Left lung (tissue), 10 donors: ENCODE data around the gene VPS13D. TPM values are rescaled to one million over a fixed set of nuclear protein-coding genes. Genes with fewer than 3 reads are reported as not detected.

Experiments
- ATAC-seq: fragments of 200-7000 bp; cut with Tn5 transposase; one replicate; pipeline ENCODE4 v1.9.1; 2020; ENCODE audit warnings: moderate library complexity
- DNase-seq, 4 donors: peaks; one replicate each; pipeline ENCODE4 v3.0.0-alpha.2; 2013 to 2020
- H3K27ac ChIP-seq, 2 donors: fragments of 200-600 bp; sonication (generic) in 1 of 2; one replicate each; pipeline versions ENCODE4 v1.5.0 to v1.8.0; 2020 to 2021
- H3K27me3 ChIP-seq, 2 donors: fragments of 200-600 bp; sonication (generic) in 1 of 2; one replicate each; pipeline versions ENCODE4 v1.5.0 to v1.8.0; 2020 to 2021
- H3K36me3 ChIP-seq, 2 donors: fragments of 200-600 bp; sonication (generic) in 1 of 2; one replicate each; pipeline versions ENCODE4 v1.5.0 to v1.8.0; 2020 to 2021
- H3K4me1 ChIP-seq, 2 donors: fragments of 200-600 bp; one replicate each; pipeline ENCODE4 v1.8.0; 2021
- H3K4me3 ChIP-seq, 2 donors: fragments of 200-600 bp; sonication (generic) in 1 of 2; one replicate each; pipeline versions ENCODE4 v1.5.0 to v1.8.0; 2020 to 2021; ENCODE audit warnings: mild to moderate bottlenecking in 1 of 2
- H3K9me3 ChIP-seq, 2 donors: fragments of 200-600 bp; sonication (generic) in 1 of 2; one replicate each; pipeline versions ENCODE4 v1.5.0 to v1.8.0; 2020 to 2021
- CTCF ChIP-seq, 2 donors: fragments of 200-600 bp; sonication (generic) in 1 of 2; IDR thresholded peaks; one replicate each; pipeline versions ENCODE4 v1.5.0 to v1.8.0; 2021; ENCODE audit warnings: antibody characterized with exemption in 2 of 2
- intact Hi-C, 2 donors: fragments of 100-400 bp; cut with DNase I; formaldehyde crosslinking; loops; one replicate each; pipeline versions ENCODE4 v1.11.2 to v1.14.2; 2022
- polyA plus RNA-seq, 6 donors: library from polyadenylated mRNA; unstranded; fragments of 120-200 nt; gene quantifications; one replicate each; pipeline ENCODE4 v1.2.1, GENCODE V29; 2013; ENCODE audit not compliant: insufficient read length in 6 of 6
- total RNA-seq, 2 donors: library from RNA; stranded (reverse); fragmentation: NEBNext Ultra II Directional; extraction: Animal tissue kit (Norgen Biotek cat#: 25700); gene quantifications; one replicate each; pipeline ENCODE4 v1.2.1, GENCODE V29; 2021
- donor health status: DM: no; HTN: yes; CAD: no.
- donor health status: DM: no; HTN: no; CAD: no.

VPS13D gene
- total and polyA plus RNA-seq, 8 donors: 26.6 to 62.3 (median 30.2) TPM

GRCh38 chr1:12279728-12280464 is 50.1 kb downstream of the VPS13D start:
- Histone ChIP-seq H3K27ac (no peak overlapping the region), H3K4me1 (no peaks in the 10 kb centered on the region), H3K9me3 (no peaks in the 10 kb centered on the region), H3K4me3 (no peak overlapping the region), H3K27me3 (no peaks in the 10 kb centered on the region), H3K36me3 (peaks cover 0 to 98% of the 10 kb centered on the region in 2 donors)
- DNase-seq (no peak), ATAC-seq (no peak)
- no peak for TF ChIP-seq CTCF (IDR thresholded peaks at IDR 0.05)
- intact Hi-C loops: no loop called here

- DNase-seq (no peak), ATAC-seq (no peak)
- Histone ChIP-seq H3K36me3 (peaks cover 0 to 95% of the 10 kb centered on the region in 2 donors), H3K9me3 (no peaks in the 10 kb centered on the region), H3K27me3 (no peaks in the 10 kb centered on the region), H3K4me1 (no peaks in the 10 kb centered on the region), H3K4me3 (no peak overlapping the region), H3K27ac (no peak overlapping the region)
- TF ChIP-seq CTCF (IDR thresholded peaks at IDR 0.05): no peak
- intact Hi-C loops: no loop called here
Measured at GRCh38 chr1:12282142-12282541, 52.3 kb downstream of the VPS13D start.

- no peak overlapping the region for H3K27ac ChIP-seq
- H3K4me1 ChIP-seq: no peaks in the 10 kb centered on the region
- H3K27me3 ChIP-seq: no peaks in the 10 kb centered on the region
- H3K36me3 ChIP-seq: peaks cover 0 to 92% of the 10 kb centered on the region in 2 donors
- ATAC-seq (no peak), DNase-seq (no peak)
- H3K9me3 ChIP-seq: no peaks in the 10 kb centered on the region
- intact Hi-C loops: no loop called here
- H3K4me3 ChIP-seq: no peak overlapping the region
- no peak for TF ChIP-seq CTCF (IDR thresholded peaks at IDR 0.05)
Measured at GRCh38 chr1:12284486-12284885, 54.7 kb downstream of the VPS13D start.

- intact Hi-C loops: no loop called here
- no peak for ATAC-seq
Measured at GRCh38 chr1:12285496-12286143, 55.8 kb downstream of the VPS13D start.

More at GRCh38 chr1:12285496-12286143, 55.8 kb downstream of the VPS13D start:
- no peak overlapping the region for H3K27ac ChIP-seq
- H3K27me3 ChIP-seq: no peaks in the 10 kb centered on the region
- H3K9me3 ChIP-seq: no peaks in the 10 kb centered on the region
- H3K36me3 ChIP-seq: peaks cover 0 to 92% of the 10 kb centered on the region in 2 donors
- TF ChIP-seq CTCF (IDR thresholded peaks at IDR 0.05): no peak
- no peaks in the 10 kb centered on the region for H3K4me1 ChIP-seq
- no peak for DNase-seq
- no peak overlapping the region for H3K4me3 ChIP-seq
